GM12878 (cell line): ENCODE results near the gene NKD1.

Source experiments
- CHD1 ChIP-seq: IDR thresholded peaks from 2 replicates; pipeline ENCODE4 v1.6.1; 2012; ENCODE audit warnings: low read depth, low read length, improper control_type of control experiment
- EP300 ChIP-seq, 2 experiments: fragments of 150-350 bp in 1 of 2; IDR thresholded peaks; 2 replicates each; pipeline ENCODE4 v1.6.1; 2011 to 2012; ENCODE audit warnings: low read depth in 2 of 2, low read length in 2 of 2, borderline replicate concordance in 1 of 2, improper control_type of control experiment in 1 of 2, inconsistent platforms in 1 of 2; ENCODE audit not compliant: control insufficient read depth in 1 of 2
- GABPA ChIP-seq: IDR thresholded peaks from 2 replicates; pipeline ENCODE4 v1.6.1; 2014; ENCODE audit warnings: antibody characterized with exemption, low read depth, mild to moderate bottlenecking, inconsistent platforms
- MEF2A ChIP-seq: IDR thresholded peaks from 2 replicates; pipeline ENCODE4 v1.6.1; 2011; ENCODE audit warnings: low read depth, mild to moderate bottlenecking, low read length, moderate library complexity; ENCODE audit not compliant: insufficient read depth
- NFIC ChIP-seq: IDR thresholded peaks from 2 replicates; pipeline ENCODE4 v1.6.1; 2012; ENCODE audit warnings: low read depth, mild to moderate bottlenecking, inconsistent platforms, low read length, moderate library complexity
- NR2F1 ChIP-seq: fragments of 450-650 bp; conservative IDR thresholded peaks from 2 replicates; pipeline ENCODE4 v1.6.1; 2017; ENCODE audit warnings: mild to moderate bottlenecking
- NRF1 ChIP-seq: conservative IDR thresholded peaks from 2 replicates; pipeline ENCODE4 v1.6.1; 2011; ENCODE audit warnings: mild to moderate bottlenecking, low read depth, low read length, improper control_type of control experiment
- POLR2AphosphoS5 ChIP-seq: IDR thresholded peaks from 2 replicates; pipeline ENCODE4 v1.6.1; 2011; ENCODE audit warnings: mild to moderate bottlenecking, low read length, inconsistent platforms
- SRF ChIP-seq, 2 experiments: IDR thresholded peaks; 2 replicates each; pipeline ENCODE4 v1.6.1; 2011; ENCODE audit warnings: low read depth in 2 of 2, low read length in 2 of 2, mild to moderate bottlenecking in 1 of 2, moderate library complexity in 1 of 2
- TAF1 ChIP-seq: IDR thresholded peaks from 2 replicates; pipeline ENCODE4 v1.6.1; 2011; ENCODE audit warnings: mild to moderate bottlenecking, low read depth, low read length, borderline replicate concordance
- ZNF274 ChIP-seq: IDR thresholded peaks from one replicate; pipeline ENCODE4 v1.8.0; 2011; ENCODE audit not compliant: insufficient read length, insufficient read depth
- TF ChIP-seq, protein P1 (sequence below), 3 experiments: IDR thresholded peaks in 2 of 3; conservative IDR thresholded peaks in 1 of 3; 2 replicates each; pipeline ENCODE4 v1.5.1; 2011; ENCODE audit warnings: low read depth in 3 of 3, low read length in 3 of 3, mild to moderate bottlenecking in 3 of 3, control low read depth in 2 of 3, moderate library complexity in 2 of 3, inconsistent platforms in 1 of 3, mixed read lengths in 1 of 3; ENCODE audit not compliant: control insufficient read depth in 2 of 3, insufficient read depth in 1 of 3; ENCODE audit errors: extremely low read depth in 1 of 3
- TF ChIP-seq, protein P2 (sequence below): IDR thresholded peaks from 2 replicates; pipeline ENCODE4 v1.6.1; 2012; ENCODE audit warnings: mild to moderate bottlenecking, low read depth, low read length

DNA sequence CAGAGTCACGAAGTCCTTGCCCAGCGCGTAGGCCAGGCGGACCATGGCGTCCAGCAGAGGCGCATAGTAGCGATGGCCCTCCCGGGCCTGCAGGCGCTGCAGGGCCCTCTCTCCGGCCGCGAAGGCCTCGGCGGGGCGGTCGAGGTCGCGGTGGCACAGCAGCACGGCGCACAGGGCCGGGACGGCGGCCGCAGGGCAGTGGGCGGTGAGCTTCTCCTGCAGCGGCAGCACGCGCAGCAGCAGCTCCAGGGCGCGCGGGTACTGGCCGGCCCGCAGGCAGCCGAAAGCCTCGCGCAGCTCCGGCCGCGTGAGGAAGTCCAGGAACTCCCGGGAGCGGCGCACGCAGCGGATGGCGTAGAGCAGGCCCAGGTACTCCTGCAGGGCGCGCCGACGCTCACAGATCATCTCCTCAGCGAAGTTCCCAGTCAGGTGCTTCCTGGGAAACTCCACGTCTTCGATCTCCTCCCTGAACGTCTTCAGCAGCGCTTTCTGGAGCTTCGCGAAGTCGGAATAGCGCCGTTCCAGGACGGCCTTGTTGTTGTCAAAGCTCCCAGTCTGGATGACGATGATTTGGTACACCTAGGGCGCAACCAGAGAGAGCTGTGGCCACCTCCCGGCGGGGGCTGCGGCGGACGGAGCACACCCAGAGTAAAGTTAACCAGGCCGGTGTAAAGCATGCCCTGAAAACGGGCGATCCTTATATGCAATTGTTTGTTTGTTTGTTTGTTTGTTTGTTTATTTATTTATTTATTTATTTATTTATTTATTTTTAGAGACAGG is 125.5 kb downstream of the NKD1 start:
- no peak for TF ChIP-seq MEF2A
- TF ChIP-seq, protein P1, sequence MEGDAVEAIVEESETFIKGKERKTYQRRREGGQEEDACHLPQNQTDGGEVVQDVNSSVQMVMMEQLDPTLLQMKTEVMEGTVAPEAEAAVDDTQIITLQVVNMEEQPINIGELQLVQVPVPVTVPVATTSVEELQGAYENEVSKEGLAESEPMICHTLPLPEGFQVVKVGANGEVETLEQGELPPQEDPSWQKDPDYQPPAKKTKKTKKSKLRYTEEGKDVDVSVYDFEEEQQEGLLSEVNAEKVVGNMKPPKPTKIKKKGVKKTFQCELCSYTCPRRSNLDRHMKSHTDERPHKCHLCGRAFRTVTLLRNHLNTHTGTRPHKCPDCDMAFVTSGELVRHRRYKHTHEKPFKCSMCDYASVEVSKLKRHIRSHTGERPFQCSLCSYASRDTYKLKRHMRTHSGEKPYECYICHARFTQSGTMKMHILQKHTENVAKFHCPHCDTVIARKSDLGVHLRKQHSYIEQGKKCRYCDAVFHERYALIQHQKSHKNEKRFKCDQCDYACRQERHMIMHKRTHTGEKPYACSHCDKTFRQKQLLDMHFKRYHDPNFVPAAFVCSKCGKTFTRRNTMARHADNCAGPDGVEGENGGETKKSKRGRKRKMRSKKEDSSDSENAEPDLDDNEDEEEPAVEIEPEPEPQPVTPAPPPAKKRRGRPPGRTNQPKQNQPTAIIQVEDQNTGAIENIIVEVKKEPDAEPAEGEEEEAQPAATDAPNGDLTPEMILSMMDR (IDR thresholded peaks at IDR 0.05 in 2 of 3, conservative IDR thresholded peaks at IDR 0.05 in 1 of 3; ENCODE audit: control insufficient read depth in 2 of 3, extremely low read depth in 1 of 3, insufficient read depth in 1 of 3, low read depth in 3 of 3, low read length in 3 of 3): no peak
- TF ChIP-seq TAF1: no peak
- no peak for TF ChIP-seq NRF1
- no peak for TF ChIP-seq POLR2AphosphoS5
- TF ChIP-seq SRF (IDR thresholded peaks at IDR 0.05; ENCODE audit: low read depth in 2 of 2, low read length in 2 of 2): no peak
- TF ChIP-seq NR2F1: no peak
- no peak for TF ChIP-seq GABPA
- TF ChIP-seq CHD1: no peak
- no peak for TF ChIP-seq NFIC
- no peak for TF ChIP-seq ZNF274
- TF ChIP-seq, protein P2, sequence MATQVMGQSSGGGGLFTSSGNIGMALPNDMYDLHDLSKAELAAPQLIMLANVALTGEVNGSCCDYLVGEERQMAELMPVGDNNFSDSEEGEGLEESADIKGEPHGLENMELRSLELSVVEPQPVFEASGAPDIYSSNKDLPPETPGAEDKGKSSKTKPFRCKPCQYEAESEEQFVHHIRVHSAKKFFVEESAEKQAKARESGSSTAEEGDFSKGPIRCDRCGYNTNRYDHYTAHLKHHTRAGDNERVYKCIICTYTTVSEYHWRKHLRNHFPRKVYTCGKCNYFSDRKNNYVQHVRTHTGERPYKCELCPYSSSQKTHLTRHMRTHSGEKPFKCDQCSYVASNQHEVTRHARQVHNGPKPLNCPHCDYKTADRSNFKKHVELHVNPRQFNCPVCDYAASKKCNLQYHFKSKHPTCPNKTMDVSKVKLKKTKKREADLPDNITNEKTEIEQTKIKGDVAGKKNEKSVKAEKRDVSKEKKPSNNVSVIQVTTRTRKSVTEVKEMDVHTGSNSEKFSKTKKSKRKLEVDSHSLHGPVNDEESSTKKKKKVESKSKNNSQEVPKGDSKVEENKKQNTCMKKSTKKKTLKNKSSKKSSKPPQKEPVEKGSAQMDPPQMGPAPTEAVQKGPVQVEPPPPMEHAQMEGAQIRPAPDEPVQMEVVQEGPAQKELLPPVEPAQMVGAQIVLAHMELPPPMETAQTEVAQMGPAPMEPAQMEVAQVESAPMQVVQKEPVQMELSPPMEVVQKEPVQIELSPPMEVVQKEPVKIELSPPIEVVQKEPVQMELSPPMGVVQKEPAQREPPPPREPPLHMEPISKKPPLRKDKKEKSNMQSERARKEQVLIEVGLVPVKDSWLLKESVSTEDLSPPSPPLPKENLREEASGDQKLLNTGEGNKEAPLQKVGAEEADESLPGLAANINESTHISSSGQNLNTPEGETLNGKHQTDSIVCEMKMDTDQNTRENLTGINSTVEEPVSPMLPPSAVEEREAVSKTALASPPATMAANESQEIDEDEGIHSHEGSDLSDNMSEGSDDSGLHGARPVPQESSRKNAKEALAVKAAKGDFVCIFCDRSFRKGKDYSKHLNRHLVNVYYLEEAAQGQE: no peak
- TF ChIP-seq EP300 (IDR thresholded peaks at IDR 0.05; ENCODE audit: borderline replicate concordance in 1 of 2, control insufficient read depth in 1 of 2, low read depth in 2 of 2, low read length in 2 of 2): no peak
